Amniotic epithelial cell (primary cell): ENCODE data around the gene BLMH.

Experiments
- DNase-seq: peaks from one replicate; pipeline ENCODE4 v3.0.0-alpha.2; 2010; ENCODE audit warnings: low read depth

BLMH gene

GRCh38 chr17:30291543-30292285 lies at the start of gene BLMH:
BLMH (minus strand) TSS chr17:30291944; CDS start chr17:30291819, 125 bp downstream.
- peak; percentile 75 for DNase-seq

- no peak for DNase-seq
Observed at GRCh38 chr17:30340801-30341356, 49.1 kb upstream of the BLMH start.

DNA sequence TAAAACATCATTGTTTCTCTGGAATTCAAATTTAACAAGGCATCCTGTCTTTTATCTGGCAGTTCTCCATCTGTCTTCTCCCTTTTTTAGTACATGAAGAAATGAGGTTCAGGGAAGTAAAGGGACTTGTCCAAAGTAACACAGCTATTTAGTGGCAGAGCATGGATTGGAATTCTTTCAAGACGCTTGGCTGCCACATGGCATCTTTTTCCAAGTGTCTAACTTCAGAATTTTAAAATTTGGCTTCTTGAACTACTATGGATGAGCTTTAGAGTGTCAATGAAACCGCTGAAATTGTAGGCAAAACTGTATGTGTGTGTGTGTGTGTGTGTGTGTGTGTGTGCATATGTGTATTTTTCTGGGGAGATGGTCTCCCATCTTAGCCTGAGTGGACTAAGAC lies 47.3 kb upstream of the BLMH start:
- DNase-seq: no peak

- DNase-seq: no peak
Observed at GRCh38 chr17:30337393-30337999, 45.8 kb upstream of the BLMH start.

- DNase-seq: peak; percentile 46
Observed at GRCh38 chr17:30336369-30337171, 44.8 kb upstream of the BLMH start.

- no peak for DNase-seq
Observed at GRCh38 chr17:30334421-30334820, 42.7 kb upstream of the BLMH start.

GRCh38 chr17:30333503-30334360 lies 42.0 kb upstream of the BLMH start, which contains the start of gene TMIGD1:
TMIGD1 (minus strand) TSS chr17:30334057; CDS start chr17:30332133, 1,924 bp downstream.
- no peak for DNase-seq

DNA sequence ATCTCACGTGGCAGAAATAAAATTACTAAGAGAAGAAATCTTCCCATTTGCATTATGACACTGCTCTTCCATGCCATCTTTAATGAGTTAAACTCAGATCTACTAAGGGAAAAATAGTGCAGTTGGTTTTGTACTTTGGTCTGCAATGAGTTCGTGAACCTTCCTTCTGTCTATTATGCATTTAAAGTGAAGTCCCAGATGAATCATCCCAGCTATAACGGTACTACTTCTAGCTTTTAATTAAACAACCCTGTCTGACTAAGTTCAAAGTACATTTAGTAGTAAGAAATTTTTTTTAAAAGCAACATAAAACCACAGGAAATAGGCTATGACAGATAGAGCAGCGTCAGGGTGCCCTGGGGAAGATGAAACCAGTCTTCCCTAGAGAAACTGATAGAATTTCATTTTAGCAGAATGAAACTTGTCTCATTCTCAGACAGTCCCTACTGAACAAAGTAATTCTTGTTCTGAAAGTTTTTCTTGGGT lies 40.4 kb upstream of the BLMH start:
- peak; percentile 69 for DNase-seq

DNA sequence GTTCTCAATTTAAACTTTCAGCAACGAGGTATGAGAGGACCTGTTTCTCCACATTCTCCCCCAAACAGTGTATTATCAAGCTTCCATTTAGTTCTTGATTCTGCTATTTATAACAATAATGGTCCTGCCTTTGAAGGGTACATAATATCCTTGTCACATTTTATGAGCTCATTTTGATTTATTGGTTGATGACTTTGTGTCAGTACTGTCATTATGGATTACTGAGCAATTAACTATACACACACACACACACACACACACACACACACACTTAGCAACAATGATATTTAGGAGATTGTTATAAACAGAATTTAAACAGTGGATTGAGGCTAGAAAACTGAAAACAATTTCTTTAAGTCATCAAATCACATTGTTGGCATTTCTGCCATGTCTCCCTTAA lies 35.1 kb upstream of the BLMH start:
- DNase-seq: no peak

DNA sequence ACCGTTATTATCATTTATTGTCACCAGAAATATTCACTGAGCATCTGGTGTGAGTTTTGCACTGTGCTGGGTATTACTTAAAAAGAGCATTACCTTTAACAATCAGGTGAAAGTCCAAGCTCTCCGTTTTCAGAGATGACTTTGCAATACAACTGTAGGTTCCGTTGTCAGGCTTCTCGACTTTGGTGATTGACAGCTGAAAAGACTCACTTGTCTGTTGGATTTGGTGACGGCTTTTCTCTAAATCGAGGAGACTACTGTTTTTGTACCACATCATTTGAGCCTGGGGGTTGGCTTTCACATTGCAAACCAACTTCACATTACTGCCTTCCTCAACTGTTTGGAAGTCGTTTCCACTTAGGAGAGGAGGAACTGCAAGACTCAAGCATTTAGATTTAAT lies 33.0 kb upstream of the BLMH start:
- no peak for DNase-seq

DNA sequence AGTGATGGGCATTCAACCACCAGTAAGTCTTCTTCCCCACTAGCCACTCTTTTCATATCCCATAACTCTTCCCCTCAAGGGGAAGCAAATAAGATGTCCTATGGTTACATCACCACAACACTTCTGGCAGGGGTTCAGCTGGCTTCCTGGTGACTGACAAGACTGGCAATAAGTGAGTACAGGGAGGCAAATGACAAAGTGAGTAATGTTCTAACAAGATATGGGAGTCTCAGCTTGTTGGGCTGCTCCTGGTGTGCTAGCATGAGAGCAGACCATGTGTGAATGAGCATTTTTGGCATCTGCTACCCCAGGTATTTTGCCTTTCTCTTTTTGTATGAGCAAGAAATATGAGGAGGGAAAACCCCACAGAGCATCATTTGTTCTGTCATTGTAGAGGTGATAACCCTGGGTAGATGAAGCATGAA lies 32.2 kb upstream of the BLMH start:
- peak; percentile 51 for DNase-seq

- no peak for DNase-seq
Observed at GRCh38 chr17:30323262-30323894, 31.6 kb upstream of the BLMH start.

GRCh38 chr17:30321314-30321713 lies 29.6 kb upstream of the BLMH start:
- DNase-seq: no peak

- DNase-seq: no peak
Observed at GRCh38 chr17:30318155-30318554, 26.4 kb upstream of the BLMH start.

GRCh38 chr17:30316736-30317135 lies 25.0 kb upstream of the BLMH start:
- no peak for DNase-seq

DNA sequence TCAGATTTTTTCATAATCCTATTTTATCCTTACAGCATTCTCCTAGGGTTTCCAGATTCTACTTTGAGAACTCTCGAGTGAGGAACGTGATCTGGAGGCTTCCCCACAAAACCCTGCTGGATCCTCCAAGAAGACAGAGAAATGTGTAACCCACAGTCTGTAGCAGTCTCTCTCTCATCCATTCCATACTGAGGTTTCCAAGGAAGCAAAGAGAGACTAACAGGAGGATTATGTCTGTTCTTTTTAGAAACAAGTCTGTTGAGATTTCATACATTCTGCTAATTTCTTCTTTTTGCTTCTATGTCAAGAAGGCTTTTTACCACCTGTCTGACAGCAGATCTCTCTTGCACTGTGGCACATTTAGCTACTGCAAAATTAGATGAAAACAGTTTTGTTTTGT lies 23.4 kb upstream of the BLMH start:
- DNase-seq: peak; percentile 22

GRCh38 chr17:30314474-30314873 lies 22.7 kb upstream of the BLMH start:
- no peak for DNase-seq

- DNase-seq: no peak
Observed at GRCh38 chr17:30312226-30312625, 20.5 kb upstream of the BLMH start.

DNA sequence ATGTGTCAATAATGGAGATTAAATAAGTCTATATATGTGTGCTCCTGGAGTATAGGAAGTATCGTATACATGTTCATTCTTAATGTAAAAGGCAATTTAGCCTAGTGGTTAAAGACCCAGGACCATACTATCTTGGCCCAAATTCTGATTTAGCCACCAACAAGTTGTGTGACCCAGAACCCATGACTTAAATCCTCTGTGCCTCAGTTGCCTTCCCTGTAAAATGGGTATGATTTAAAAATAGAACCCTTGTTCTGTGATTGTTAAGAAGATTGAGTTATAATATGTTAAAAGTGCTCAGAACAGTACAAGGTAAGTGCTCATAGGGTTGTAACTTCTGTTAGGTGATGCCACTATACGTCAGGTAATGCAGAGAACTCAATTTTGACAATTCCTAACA lies 18.8 kb upstream of the BLMH start:
- DNase-seq: no peak

- DNase-seq: no peak
Observed at GRCh38 chr17:30309591-30309990, 17.8 kb upstream of the BLMH start.

DNA sequence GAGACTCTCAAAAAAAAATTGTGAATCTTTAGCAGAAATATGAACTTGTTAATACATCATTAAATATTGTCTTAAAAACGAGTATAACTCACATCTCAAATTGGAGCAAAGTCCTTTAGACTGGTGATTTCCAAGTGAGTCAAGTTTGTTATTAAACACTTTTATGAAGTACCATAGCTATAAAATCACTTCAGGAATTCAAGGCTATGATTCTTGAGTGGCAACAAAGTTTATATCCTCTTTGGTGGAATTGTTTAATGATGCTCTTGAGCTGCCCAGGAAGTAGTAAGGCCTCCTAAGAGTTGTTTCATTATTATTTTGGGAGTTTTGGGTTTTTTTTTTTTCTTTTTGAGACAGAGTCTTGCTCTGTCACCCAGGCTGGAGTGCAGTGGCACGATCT lies 16.7 kb upstream of the BLMH start:
- no peak for DNase-seq
